HG02981 (cell line): Measurements from ENCODE around the gene KRT75.

ENCODE experiments used
- ATAC-seq: cut with Tn5 transposase; IDR thresholded peaks from one replicate; pipeline ENCODE4 v1.9.1; 2021; ENCODE audit warnings: mild to moderate bottlenecking, moderate library complexity; ENCODE audit not compliant: unreplicated experiment

Gene KRT75

GRCh38 chr12:52395761-52396434 lies 38.3 kb downstream of the KRT75 start:
- ATAC-seq, result no peak

DNA sequence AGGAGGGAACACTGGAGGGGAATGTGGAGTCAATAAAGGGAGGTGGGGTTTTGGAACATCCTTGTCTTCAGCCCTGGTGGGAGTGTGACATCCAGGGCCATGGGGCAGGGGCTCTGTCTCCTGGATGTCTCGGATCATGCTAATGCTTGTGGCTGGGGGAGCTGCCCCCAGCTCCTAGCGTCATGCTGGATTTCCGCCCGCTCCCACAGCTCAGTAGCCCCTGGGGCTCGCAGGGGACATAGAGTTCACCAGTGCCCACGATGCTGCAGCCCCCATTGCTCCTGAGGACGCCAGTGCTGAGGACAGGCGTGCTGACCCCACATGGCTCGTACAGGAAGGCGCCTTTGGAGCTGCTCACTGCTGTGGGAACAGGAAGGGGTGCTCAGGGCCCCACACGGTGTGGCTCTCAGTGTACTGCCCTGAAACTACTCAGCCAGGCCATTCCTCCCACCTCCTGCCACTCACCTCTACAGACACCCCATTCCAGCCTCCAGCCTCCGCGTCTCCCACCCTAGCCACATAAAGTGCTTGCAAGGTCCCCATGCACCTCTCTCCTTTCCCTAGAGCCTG lies 39.2 kb downstream of the KRT75 start:
- ATAC-seq, result no peak

DNA sequence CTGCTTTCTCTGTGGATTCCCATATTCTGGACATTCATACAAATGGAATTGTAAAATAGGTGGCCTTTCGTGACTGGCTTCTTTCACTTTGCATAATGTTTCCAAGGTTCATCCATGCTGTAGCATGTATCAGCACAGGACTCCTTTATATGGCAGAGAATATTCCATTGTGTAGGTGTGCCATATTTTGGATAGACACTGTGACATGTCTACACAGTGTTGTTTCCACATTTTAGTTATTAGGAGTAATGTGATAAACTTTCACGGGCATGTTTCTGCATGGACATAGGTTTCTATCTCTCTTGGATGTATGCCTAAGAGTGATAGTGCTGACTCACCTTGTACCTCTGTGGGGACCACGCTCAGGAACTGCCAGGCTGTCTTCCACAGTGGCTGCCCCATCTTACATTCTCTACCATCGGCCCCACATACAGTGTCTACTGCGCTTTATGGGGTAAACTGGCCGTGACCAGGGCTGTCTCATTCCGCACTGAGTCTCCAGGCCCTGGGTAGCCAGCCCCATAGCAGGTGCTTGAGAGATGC lies 41.6 kb downstream of the KRT75 start:
- no peak for ATAC-seq

DNA sequence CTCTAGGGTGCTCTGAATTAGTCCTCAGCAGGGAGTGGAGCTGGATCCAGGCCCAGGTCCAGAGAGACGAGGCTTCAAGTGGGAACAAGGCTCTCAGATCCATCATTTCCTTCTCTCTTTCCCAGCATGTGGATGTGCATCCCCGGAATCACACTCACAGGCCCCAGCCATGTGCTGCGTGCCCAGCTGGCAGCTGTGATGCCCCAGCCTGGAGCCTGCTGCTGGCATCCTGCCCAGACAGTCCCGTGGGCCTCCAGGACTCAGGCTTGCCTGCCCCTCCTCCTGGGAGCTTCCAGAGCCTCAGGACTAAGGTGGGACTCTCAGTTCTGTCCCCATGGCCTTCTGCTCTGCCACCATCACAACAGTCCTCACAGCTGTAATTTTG lies 42.6 kb downstream of the KRT75 start:
- no peak for ATAC-seq

GRCh38 chr12:52390739-52391617 lies 43.2 kb downstream of the KRT75 start:
- ATAC-seq, result no peak

DNA sequence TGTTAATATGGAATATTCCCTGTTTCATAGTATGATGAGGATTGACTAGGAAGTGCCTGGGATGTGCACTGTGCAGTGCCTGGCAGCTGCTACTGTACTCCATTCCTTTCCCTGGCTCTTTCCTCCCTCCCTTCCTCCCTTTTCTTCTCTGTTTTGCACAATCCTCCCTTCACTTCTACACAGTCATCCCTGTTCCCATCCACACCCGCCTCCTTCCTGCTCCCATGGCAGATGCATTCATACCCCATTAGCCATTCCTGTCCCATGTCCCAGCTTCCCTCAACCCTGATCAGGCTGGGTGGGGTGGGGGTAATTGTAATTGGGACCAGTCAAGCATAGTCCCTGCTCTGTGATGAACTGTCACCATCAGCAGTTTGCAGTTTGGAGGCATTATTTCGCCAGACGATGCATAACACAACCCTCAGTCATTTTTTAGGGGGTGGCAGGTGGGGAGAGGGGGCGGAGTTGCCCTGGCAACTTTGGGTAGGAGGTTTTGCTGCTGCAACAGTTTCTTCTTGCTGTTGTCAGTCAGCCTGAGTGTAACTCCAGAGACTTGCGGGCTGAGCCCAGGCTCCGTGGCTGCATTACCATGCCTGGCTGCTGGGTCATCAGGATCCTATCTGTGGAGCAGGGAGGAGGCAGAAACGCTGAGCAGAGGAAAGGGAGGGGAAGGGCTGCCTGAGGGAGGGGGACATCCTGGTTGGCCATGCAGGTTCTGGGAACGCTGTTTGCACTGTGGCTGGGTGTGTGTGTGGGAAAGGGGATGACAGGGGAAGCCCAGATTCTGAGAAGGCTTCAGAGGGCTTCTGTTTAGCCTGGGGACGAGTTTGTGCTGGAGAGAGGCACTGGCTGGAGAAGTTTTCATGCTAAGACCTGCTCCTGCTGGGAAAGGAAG lies 44.6 kb downstream of the KRT75 start:
- ATAC-seq, result no peak

- no peak for ATAC-seq
Observed at GRCh38 chr12:52387859-52388258, 46.3 kb downstream of the KRT75 start.

DNA sequence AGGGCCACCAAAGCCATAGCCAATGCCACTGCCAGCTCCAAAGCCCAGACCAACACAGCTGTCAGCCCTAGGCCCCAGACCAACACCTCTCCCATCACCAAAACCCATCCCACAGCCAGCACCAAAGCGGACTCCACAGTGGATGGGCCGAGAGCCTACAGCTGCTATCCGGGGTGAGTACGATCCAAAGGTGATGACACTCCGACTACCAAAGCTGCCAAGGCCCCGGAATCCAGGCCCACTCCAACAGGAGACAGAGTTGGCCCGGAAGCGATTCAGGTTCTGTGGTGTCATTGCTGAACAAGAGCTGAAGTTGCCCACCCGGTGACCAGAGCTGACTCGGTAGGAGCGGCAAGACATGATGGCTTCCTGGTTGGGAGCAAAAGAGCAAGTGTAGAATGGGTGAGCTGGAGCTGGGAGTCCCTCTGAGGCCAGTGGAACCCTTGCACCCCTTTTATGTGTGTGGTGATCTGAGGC lies 48.9 kb downstream of the KRT75 start, which contains the start of gene KRT84:
KRT84 (minus strand) TSS at position 427 of the 477 bp plus-strand sequence; CDS start at position 360, 67 bp downstream.
- no peak for ATAC-seq

DNA sequence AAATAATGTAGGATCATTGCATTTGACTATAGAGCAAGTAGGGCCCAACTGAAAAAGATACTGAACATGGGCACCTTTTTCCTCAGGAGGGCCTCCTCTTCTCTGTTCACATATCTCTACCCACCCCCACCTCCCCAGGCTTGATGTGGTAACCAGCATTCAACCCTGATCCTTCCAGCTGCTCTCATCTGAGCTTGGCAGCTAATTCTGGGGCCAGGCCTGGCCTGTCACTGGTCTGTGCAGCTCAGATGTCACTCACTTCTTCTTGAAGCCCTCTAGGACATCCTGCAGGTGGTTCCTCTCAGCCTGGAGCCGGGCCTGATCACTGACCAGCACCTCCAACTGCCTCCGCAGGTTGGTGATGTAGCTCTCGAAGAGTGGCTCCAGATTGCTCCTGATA lies 50.8 kb downstream of the KRT75 start:
- no peak for ATAC-seq

- ATAC-seq, result no peak
Observed at GRCh38 chr12:52382854-52383253, 51.3 kb downstream of the KRT75 start.

DNA sequence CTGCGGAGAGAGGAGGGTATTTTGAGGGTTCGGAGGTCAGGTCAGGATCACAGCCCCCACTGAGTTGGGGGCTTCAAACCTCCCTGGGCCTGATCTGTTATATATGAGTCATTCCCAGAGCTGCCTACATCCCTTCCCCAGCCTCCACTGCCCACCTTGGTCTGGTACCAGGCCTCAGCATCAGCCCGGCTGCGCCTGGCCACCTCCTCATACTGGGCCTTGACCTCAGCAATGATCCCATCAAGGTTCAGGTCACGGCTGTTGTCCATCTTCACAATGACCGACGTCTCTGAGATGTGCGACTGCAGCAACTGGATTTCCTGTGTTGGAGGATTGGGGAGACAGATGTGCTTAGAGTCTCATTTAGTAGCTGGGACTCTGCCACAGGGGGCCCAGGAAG lies 53.0 kb downstream of the KRT75 start:
- no peak for ATAC-seq

GRCh38 chr12:52380271-52380694 lies 53.9 kb downstream of the KRT75 start:
- no peak for ATAC-seq

- ATAC-seq, result no peak
Observed at GRCh38 chr12:52379536-52379935, 54.6 kb downstream of the KRT75 start.

DNA sequence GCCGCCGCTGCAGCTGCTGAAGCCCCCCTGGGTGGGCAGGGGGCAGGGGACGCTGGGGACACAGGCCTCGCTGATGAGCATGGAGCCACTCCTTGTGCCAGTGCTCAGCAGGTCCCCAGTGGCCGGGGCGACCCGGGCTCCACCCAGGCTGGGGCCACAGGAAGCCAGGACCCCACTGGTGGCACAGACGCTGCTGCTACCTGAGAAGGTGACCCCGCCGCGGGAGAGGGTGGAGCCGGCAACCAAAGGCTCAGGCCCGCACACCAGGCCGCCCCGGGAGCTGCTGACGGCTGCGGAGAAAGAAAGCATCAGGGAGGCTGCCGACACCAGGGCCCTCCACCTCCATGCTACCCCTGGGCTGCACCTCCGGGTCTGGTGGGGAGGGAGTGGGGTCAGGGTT lies 56.1 kb downstream of the KRT75 start:
- no peak for ATAC-seq

DNA sequence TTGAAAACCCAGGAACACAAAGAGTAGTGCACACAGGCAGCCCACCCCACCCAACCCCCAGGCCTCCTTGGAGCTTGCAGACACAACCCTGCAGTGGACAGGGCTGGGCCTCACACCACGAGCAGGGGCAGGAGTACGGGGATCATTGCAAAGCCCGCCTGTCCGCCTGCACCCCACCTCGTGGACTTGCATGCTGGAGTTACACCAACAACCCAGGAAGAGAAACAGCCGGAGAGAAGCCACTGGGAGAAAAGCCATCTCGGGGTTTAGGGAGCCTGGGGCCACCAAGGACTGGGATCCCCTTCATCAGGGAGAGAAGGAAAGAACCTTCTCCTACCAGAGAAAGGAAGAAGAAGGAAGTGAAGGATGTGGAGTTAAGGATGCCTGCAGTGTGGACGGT lies 56.9 kb downstream of the KRT75 start:
- no peak for ATAC-seq
